OCI-LY3 (cell line): ENCODE data around the gene ZNF202.

Experiments used
- H2AFZ ChIP-seq: fragments of 200-600, 300-600 bp; shearing (Covaris generic); 2 replicates; pipeline ENCODE4 v1.6.0; 2014; ENCODE audit warnings: antibody characterized with exemption, low read depth, low read length
- H3K27ac ChIP-seq: fragments of 200-600, 300-600 bp; sonication (generic); 2 replicates; pipeline ENCODE4 v1.5.1; 2014; ENCODE audit warnings: mild to moderate bottlenecking, low read length, moderate library complexity, mixed read lengths
- H3K27me3 ChIP-seq: fragments of 200-600, 300-600 bp; sonication (generic); 2 replicates; pipeline ENCODE4 v1.6.1; 2014; ENCODE audit warnings: low read depth, low read length, mixed read lengths
- H3K36me3 ChIP-seq: fragments of 200-600, 300-600 bp; sonication (generic); replicated peaks from 2 replicates; pipeline ENCODE3; 2014; ENCODE audit warnings: low read depth, low read length, mixed read lengths
- H3K4me1 ChIP-seq: fragments of 300-600, 200-600 bp; sonication (generic); 2 replicates; pipeline ENCODE4 v1.6.1; 2014; ENCODE audit warnings: low read length, mixed read lengths
- H3K4me2 ChIP-seq: fragments of 200-600, 300-600 bp; sonication (generic); 2 replicates; pipeline ENCODE4 v1.6.1; 2014; ENCODE audit warnings: low read length, mixed read lengths
- H3K4me3 ChIP-seq: fragments of 300-600, 200-600 bp; sonication (generic); 2 replicates; pipeline ENCODE4 v1.5.1; 2014; ENCODE audit warnings: antibody characterized with exemption, mild to moderate bottlenecking, low read length, moderate library complexity
- H3K79me2 ChIP-seq: fragments of 300-600, 200-600 bp; shearing (Covaris generic); 2 replicates; pipeline ENCODE4 v1.6.1; 2014; ENCODE audit warnings: mild to moderate bottlenecking, low read length, mixed read lengths
- H3K9ac ChIP-seq: fragments of 300-600, 200-600 bp; shearing (Covaris generic); 2 replicates; pipeline ENCODE4 v1.6.0; 2014; ENCODE audit warnings: mild to moderate bottlenecking, low read length, moderate library complexity
- H3K9me3 ChIP-seq: fragments of 200-600, 300-600 bp; shearing (Covaris generic); 2 replicates; pipeline ENCODE4 v1.6.1; 2014; ENCODE audit warnings: low read length, mixed read lengths; ENCODE audit not compliant: insufficient read depth
- H4K20me1 ChIP-seq: fragments of 200-600, 300-600 bp; sonication (generic); 2 replicates; pipeline ENCODE4 v1.6.1; 2016; ENCODE audit warnings: low read length, mixed read lengths; ENCODE audit not compliant: insufficient read depth
- CTCF ChIP-seq: fragments of 200-600, 300-600 bp; sonication (generic); IDR thresholded peaks from 2 replicates; pipeline ENCODE4 v1.5.1; 2014; ENCODE audit warnings: antibody characterized with exemption, low read length, low read depth
- EZH2phosphoT487 ChIP-seq: fragments of 200-600 bp; shearing (Covaris generic); IDR thresholded peaks from 2 replicates; pipeline ENCODE4 v1.6.1; 2018; ENCODE audit warnings: antibody characterized with exemption, mixed run types, low read depth

ZNF202 gene

GRCh38 chr11:123677510-123677909, 64.0 kb downstream of the ZNF202 start:
- H3K79me2 ChIP-seq = no peaks in the 10 kb centered on the region
- no peak overlapping the region for H3K4me2 ChIP-seq
- H3K9me3 ChIP-seq = no peaks in the 10 kb centered on the region
- H3K27me3 ChIP-seq = no peaks in the 10 kb centered on the region
- no peaks in the 10 kb centered on the region for H3K36me3 ChIP-seq
- H2AFZ ChIP-seq = no peak overlapping the region
- no peak overlapping the region for H3K9ac ChIP-seq
- H3K4me1 ChIP-seq = no peaks in the 10 kb centered on the region
- no peak overlapping the region for H3K4me3 ChIP-seq
- H4K20me1 ChIP-seq = no peaks in the 10 kb centered on the region
- no peak for TF ChIP-seq EZH2phosphoT487
- TF ChIP-seq CTCF = no peak
- no peak overlapping the region for H3K27ac ChIP-seq

GRCh38 chr11:123674297-123674696, 67.2 kb downstream of the ZNF202 start:
- Histone ChIP-seq H3K9me3 (no peaks in the 10 kb centered on the region), H2AFZ (no peak overlapping the region), H4K20me1 (no peaks in the 10 kb centered on the region), H3K9ac (no peak overlapping the region), H3K27ac (no peak overlapping the region), H3K36me3 (no peaks in the 10 kb centered on the region), H3K4me2 (no peak overlapping the region), H3K4me1 (no peaks in the 10 kb centered on the region), H3K4me3 (no peak overlapping the region), H3K27me3 (no peaks in the 10 kb centered on the region), H3K79me2 (no peaks in the 10 kb centered on the region)
- TF ChIP-seq EZH2phosphoT487 (no peak), CTCF (no peak)
